ENCODE results near the gene YTHDC1. TPM values are rescaled to one million over a fixed set of nuclear protein-coding genes. Genes with fewer than 3 reads are reported as not detected.

The YTHDC1 gene
- total and polyA plus RNA-seq, 8 donors = 22.9 to 113 (median 47.2) TPM

- peaks cover 40 to 90% (median 77%) of the 10 kb centered on the region in 4 donors for H3K36me3 ChIP-seq
- intact Hi-C loops (cut with DNase I; ENCODE audit: low total_unique reads) = no loop called here
- H3K4me3 ChIP-seq = no peak overlapping the region
- H3K27me3 ChIP-seq = no peaks in the 10 kb centered on the region
- DNase-seq = no peak
- no peak overlapping the region for H3K27ac ChIP-seq
- no peaks in the 10 kb centered on the region for H3K9me3 ChIP-seq
- 59 to 68% (median 67%) methylated on average over 4 of the region's 4 CpGs for WGBS, 5 donors
- peaks cover 0 to 17% (median 7%) of the 10 kb centered on the region in 4 donors for H3K4me1 ChIP-seq
- TF ChIP-seq CTCF (IDR thresholded peaks at IDR 0.05) (no peak), EP300 (IDR thresholded peaks at IDR 0.05) (no peak), POLR2AphosphoS5 (IDR thresholded peaks at IDR 0.05) (peak in 1 of 3 donors; percentile 35), POLR2A (IDR thresholded peaks at IDR 0.05) (no peak)
These were observed 25.2 kb downstream of the YTHDC1 start for GRCh38 chr4:68324519-68325262.

- peaks cover 57 to 95% (median 90%) of the 10 kb centered on the region in 4 donors for H3K36me3 ChIP-seq
These were observed 30.9 kb downstream of the YTHDC1 start for GRCh38 chr4:68319040-68319439.

GRCh38 chr4:68316193-68316969 is 33.5 kb downstream of the YTHDC1 start:
- Histone ChIP-seq H3K36me3 (peaks cover 44 to 95% (median 89%) of the 10 kb centered on the region in 4 donors), H3K27me3 (no peaks in the 10 kb centered on the region), H3K27ac (no peak overlapping the region), H3K4me1 (peaks cover 0 to 9% (median 0%) of the 10 kb centered on the region in 4 donors), H3K9me3 (no peaks in the 10 kb centered on the region), H3K4me3 (no peak overlapping the region)
- intact Hi-C loops (cut with DNase I; ENCODE audit: low total_unique reads) = no loop called here
- DNase-seq = no peak
- TF ChIP-seq CTCF (IDR thresholded peaks at IDR 0.05) = no peak
- TF ChIP-seq POLR2AphosphoS5 (IDR thresholded peaks at IDR 0.05) = no peak
- no peak for TF ChIP-seq EP300 (IDR thresholded peaks at IDR 0.05)
- TF ChIP-seq POLR2A (IDR thresholded peaks at IDR 0.05) = no peak
- WGBS, 5 donors = 65 to 88% (median 86%) methylated on average over 5 of the region's 5 CpGs

More at GRCh38 chr4:68319040-68319439, 30.9 kb downstream of the YTHDC1 start:
- peaks cover 0 to 9% (median 0%) of the 10 kb centered on the region in 4 donors for H3K4me1 ChIP-seq
- TF ChIP-seq POLR2AphosphoS5 (IDR thresholded peaks at IDR 0.05) (no peak), POLR2A (IDR thresholded peaks at IDR 0.05) (no peak), EP300 (IDR thresholded peaks at IDR 0.05) (no peak)
- H3K4me3 ChIP-seq = no peak overlapping the region
- H3K9me3 ChIP-seq = no peaks in the 10 kb centered on the region
- 65 to 88% (median 81%) methylated on average over 1 of the region's 1 CpG for WGBS, 5 donors
- intact Hi-C loops (cut with DNase I; ENCODE audit: low total_unique reads) = no loop called here
- H3K27ac ChIP-seq = no peak overlapping the region
- H3K27me3 ChIP-seq = no peaks in the 10 kb centered on the region
- DNase-seq = no peak

GRCh38 chr4:68310651-68311247 is 39.1 kb downstream of the YTHDC1 start:
- 70 to 81% (median 80%) methylated on average over 3 of the region's 3 CpGs for WGBS, 5 donors

More at GRCh38 chr4:68310651-68311247, 39.1 kb downstream of the YTHDC1 start:
- H3K9me3 ChIP-seq = no peaks in the 10 kb centered on the region
- DNase-seq = no peak
- H3K36me3 ChIP-seq = peaks cover 15 to 53% (median 46%) of the 10 kb centered on the region in 4 donors
- H3K4me1 ChIP-seq = no peaks in the 10 kb centered on the region
- intact Hi-C loops (cut with DNase I; ENCODE audit: low total_unique reads) = no loop called here
- H3K27me3 ChIP-seq = no peaks in the 10 kb centered on the region
- no peak overlapping the region for H3K27ac ChIP-seq
- TF ChIP-seq CTCF (IDR thresholded peaks at IDR 0.05) (no peak), EP300 (IDR thresholded peaks at IDR 0.05) (no peak), POLR2A (IDR thresholded peaks at IDR 0.05) (no peak), POLR2AphosphoS5 (IDR thresholded peaks at IDR 0.05) (no peak)
- no peak overlapping the region for H3K4me3 ChIP-seq

Data from stomach (tissue), 9 donors.